ENCODE data around the gene OCA2.
"Not testable (repeated sequence)": the region's sequence is repeated elsewhere in the genome, so short reads cannot be mapped to it uniquely, and the experiment has no call there.

OCA2 gene

GRCh38 chr15:27730868-27731267, 368.2 kb downstream of the OCA2 start:
- no peak for TF ChIP-seq CTCF (IDR thresholded peaks at IDR 0.05; ENCODE audit: low read depth, low read length)
- DNase-seq (ENCODE audit: extremely low read depth, low read depth) = no peak

GRCh38 chr15:27725731-27726130, 373.4 kb downstream of the OCA2 start:
- no peak for DNase-seq (ENCODE audit: extremely low read depth, low read depth)
- TF ChIP-seq CTCF (IDR thresholded peaks at IDR 0.05; ENCODE audit: low read depth, low read length) = no peak

- TF ChIP-seq CTCF (IDR thresholded peaks at IDR 0.05; ENCODE audit: low read depth, low read length) = no peak
- DNase-seq (ENCODE audit: extremely low read depth, low read depth) = no peak
Observed at GRCh38 chr15:27723821-27724220, 375.3 kb downstream of the OCA2 start.

- no peak for DNase-seq (ENCODE audit: extremely low read depth, low read depth)
- no peak for TF ChIP-seq CTCF (IDR thresholded peaks at IDR 0.05; ENCODE audit: low read depth, low read length)
Observed at GRCh38 chr15:27722102-27722501, 377.0 kb downstream of the OCA2 start.

GRCh38 chr15:27714675-27715074, 384.4 kb downstream of the OCA2 start:
- no peak for DNase-seq (ENCODE audit: extremely low read depth, low read depth)
- TF ChIP-seq CTCF (IDR thresholded peaks at IDR 0.05; ENCODE audit: low read depth, low read length) = no peak

GRCh38 chr15:27713850-27714249, 385.3 kb downstream of the OCA2 start:
- not testable (repeated sequence) for DNase-seq (ENCODE audit: extremely low read depth, low read depth)

GRCh38 chr15:27707257-27707656, 391.9 kb downstream of the OCA2 start:
- TF ChIP-seq CTCF (IDR thresholded peaks at IDR 0.05; ENCODE audit: low read depth, low read length) = no peak
- DNase-seq (ENCODE audit: extremely low read depth, low read depth) = no peak

- TF ChIP-seq CTCF (IDR thresholded peaks at IDR 0.05; ENCODE audit: low read depth, low read length) = no peak
- DNase-seq (ENCODE audit: extremely low read depth, low read depth) = no peak
Observed at GRCh38 chr15:27706300-27706699, 392.8 kb downstream of the OCA2 start.
